Effector CD4-positive, alpha-beta T cell (primary cell): ENCODE results near the gene NKX2-8. TPM values are rescaled to one million over a fixed set of nuclear protein-coding genes. Genes with fewer than 3 reads are reported as not detected.

ENCODE experiments used
- DNase-seq: peaks from one replicate; pipeline ENCODE4 v3.0.0-alpha.2; 2020
- total RNA-seq: gene quantifications from one replicate; lab custom pipeline; 2026; lab: John Stamatoyannopoulos, UW

The NKX2-8 gene
- not detected for total RNA-seq

- DNase-seq, result no peak
Measured at GRCh38 chr14:36582011-36582873, at the start of gene NKX2-8. TSS of gene NKX2-8 (minus strand) at chr14:36582614. CDS start at chr14:36582389, 225 bp downstream.

- DNase-seq, result no peak
Measured at GRCh38 chr14:36627981-36628380, 45.6 kb upstream of the NKX2-8 start.

GRCh38 chr14:36626151-36626550 lies 43.7 kb upstream of the NKX2-8 start:
- no peak for DNase-seq

GRCh38 chr14:36625436-36625835 lies 43.0 kb upstream of the NKX2-8 start:
- DNase-seq, result no peak

GRCh38 chr14:36625014-36625413 lies 42.6 kb upstream of the NKX2-8 start:
- no peak for DNase-seq

GRCh38 chr14:36619853-36620252 lies 37.4 kb upstream of the NKX2-8 start:
- no peak for DNase-seq

- no peak for DNase-seq
Measured at GRCh38 chr14:36619131-36619530, 36.7 kb upstream of the NKX2-8 start.

GRCh38 chr14:36618641-36619040 lies 36.2 kb upstream of the NKX2-8 start:
- no peak for DNase-seq

- no peak for DNase-seq
Measured at GRCh38 chr14:36617824-36618223, 35.4 kb upstream of the NKX2-8 start.

GRCh38 chr14:36605506-36605857 lies 23.1 kb upstream of the NKX2-8 start:
- no peak for DNase-seq

- DNase-seq, result no peak
Measured at GRCh38 chr14:36604757-36605505, 22.5 kb upstream of the NKX2-8 start.

- no peak for DNase-seq
Measured at GRCh38 chr14:36600431-36600830, 18.0 kb upstream of the NKX2-8 start.

GRCh38 chr14:36591482-36591881 lies 9.1 kb upstream of the NKX2-8 start:
- no peak for DNase-seq

- DNase-seq, result no peak
Measured at GRCh38 chr14:36588788-36589187, 6.4 kb upstream of the NKX2-8 start.

- no peak for DNase-seq
Measured at GRCh38 chr14:36588119-36588518, 5.7 kb upstream of the NKX2-8 start.

- no peak for DNase-seq
Measured at GRCh38 chr14:36585100-36585499, 2.7 kb upstream of the NKX2-8 start.

- DNase-seq, result no peak
Measured at GRCh38 chr14:36583893-36584811, 1.7 kb upstream of the NKX2-8 start.

GRCh38 chr14:36583242-36583892 lies 953 bp upstream of the NKX2-8 start:
- DNase-seq, result no peak

GRCh38 chr14:36582874-36583241 lies 444 bp upstream of the NKX2-8 start:
- DNase-seq, result no peak

- no peak for DNase-seq
Measured at GRCh38 chr14:36580856-36581831, 1.3 kb downstream of the NKX2-8 start.
